K562 (cell line): Measurements from ENCODE around the gene TMEM204. TPM values are rescaled to one million over a fixed set of nuclear protein-coding genes. Genes with fewer than 3 reads are reported as not detected.

Experiments
- ATAC-seq: fragments of 200-7000 bp; cut with Tn5 transposase; 3 replicates; pipeline ENCODE4 v1.9.1; 2020; ENCODE audit warnings: moderate library complexity
- BruUV-seq: library from RNA; stranded (reverse); fragments of 400-500 nt; replicated peaks from 2 replicates; lab custom pipeline; 2021; lab: Mats Ljungman, UMichigan
- CTCF ChIA-PET: fragments of 300-600 bp; formaldehyde crosslinking; extraction: SDS; loops from one replicate; lab custom pipeline; 2021; ENCODE audit warnings: low intra/inter-chr PET ratio; lab: Yijun Ruan, JAX
- POLR2A ChIA-PET: fragments of 300-600, 350-650 bp; sonication (Branson Sonifier 250); formaldehyde crosslinking; extraction: SDS; loops from one replicate; lab custom pipeline; 2021; ENCODE audit warnings: antibody characterized with exemption, inconsistent platforms; lab: Yijun Ruan, JAX
- DNase-seq, 4 experiments: peaks; one replicate each; pipeline versions ENCODE4 v3.0.0 to v3.0.0-alpha.2; 2011 to 2018; ENCODE audit warnings: low spot score in 3 of 4, mixed read lengths in 3 of 4; ENCODE audit errors: extremely low read depth in 1 of 4
- FAIRE-seq: peaks from 2 replicates; lab custom pipeline; 2011; peaks lifted over from hg19 to GRCh38; lab: Jason Lieb, UNC
- H2AFZ ChIP-seq: 2 replicates; pipeline ENCODE4 v1.6.0; 2011; ENCODE audit warnings: low read depth, low read length, control low read depth, inconsistent platforms
- H3K27ac ChIP-seq: fragments of 200-600 bp; 3 replicates; pipeline ENCODE4 v1.8.0; 2011; ENCODE audit warnings: low read depth, mild to moderate bottlenecking, control low read depth, inconsistent platforms, low read length, moderate library complexity, mixed read lengths; ENCODE audit errors: extremely low read depth
- H3K27me3 ChIP-seq, 2 experiments: fragments of 300-600 bp in 1 of 2; 2 replicates in 1 of 2; 3 replicates in 1 of 2; pipeline versions ENCODE4 v1.6.0 to v1.8.0; 2011; ENCODE audit warnings: inconsistent platforms in 2 of 2, low read length in 2 of 2, mild to moderate bottlenecking in 1 of 2, mixed read lengths in 1 of 2, moderate library complexity in 1 of 2; ENCODE audit not compliant: control insufficient read depth in 2 of 2, insufficient read depth in 2 of 2
- H3K36me3 ChIP-seq: fragments of 300-600 bp; 3 replicates; pipeline ENCODE4 v1.8.0; 2011; ENCODE audit warnings: mild to moderate bottlenecking, low read length, inconsistent platforms; ENCODE audit not compliant: control insufficient read depth, insufficient read depth
- H3K4me1 ChIP-seq, 2 experiments: fragments of 200-600 bp in 1 of 2; replicated peaks in 1 of 2; 2 replicates in 1 of 2; 3 replicates in 1 of 2; pipeline versions ENCODE4 v1.5.1 to v1.8.0; 2011; ENCODE audit warnings: inconsistent platforms in 2 of 2, low read length in 2 of 2, mild to moderate bottlenecking in 1 of 2, mixed read lengths in 1 of 2, moderate library complexity in 1 of 2; ENCODE audit not compliant: control insufficient read depth in 2 of 2, insufficient read depth in 2 of 2
- H3K4me2 ChIP-seq: 2 replicates; pipeline ENCODE4 v1.6.1; 2011; ENCODE audit warnings: low read length, control low read depth, inconsistent platforms, mixed read lengths; ENCODE audit not compliant: insufficient read depth
- H3K4me3 ChIP-seq: fragments of 200-600 bp; sonication (generic), shearing (Covaris generic); 2 replicates; pipeline ENCODE4 v1.5.1; 2016; ENCODE audit warnings: control low read depth, inconsistent platforms
- H3K79me2 ChIP-seq: fragments of 200-600 bp; 3 replicates; pipeline ENCODE4 v1.8.0; 2011; ENCODE audit warnings: low read length, inconsistent platforms; ENCODE audit not compliant: control insufficient read depth, insufficient read depth
- H3K9ac ChIP-seq, 2 experiments: 2 replicates each; pipeline versions ENCODE4 v1.6.0 to v1.6.1; 2011; ENCODE audit warnings: low read depth in 2 of 2, low read length in 2 of 2, control low read depth in 1 of 2, inconsistent platforms in 1 of 2, mild to moderate bottlenecking in 1 of 2, mixed read lengths in 1 of 2; ENCODE audit not compliant: insufficient read depth in 1 of 2
- H3K9me1 ChIP-seq: one replicate; pipeline ENCODE4 v1.6.0; 2011; ENCODE audit warnings: inconsistent platforms, mild to moderate bottlenecking, low read length, moderate library complexity; ENCODE audit not compliant: control insufficient read depth, insufficient read depth
- H3K9me3 ChIP-seq: replicated peaks from 2 replicates; pipeline ENCODE4 v1.5.1; 2011; ENCODE audit warnings: low read depth, low read length, inconsistent platforms; ENCODE audit not compliant: control insufficient read depth, insufficient read depth
- H4K20me1 ChIP-seq: replicated peaks from 2 replicates; pipeline ENCODE4 v1.6.1; 2011; ENCODE audit warnings: low read length, inconsistent platforms, mixed read lengths; ENCODE audit not compliant: control insufficient read depth, insufficient read depth
- AFF1 ChIP-seq, 2 experiments: fragments of 450-650 bp; IDR thresholded peaks; 2 replicates each; pipeline ENCODE4 v1.6.1; 2018; ENCODE audit warnings: mild to moderate bottlenecking in 2 of 2, low read depth in 1 of 2; ENCODE audit not compliant: partially characterized antibody in 2 of 2
- EGR1 ChIP-seq: fragments of 450-650 bp; conservative IDR thresholded peaks from 2 replicates; pipeline ENCODE4 v1.6.1; 2017; ENCODE audit warnings: mild to moderate bottlenecking
- HDAC8 ChIP-seq: fragments of 450-650 bp; IDR thresholded peaks from 2 replicates; pipeline ENCODE4 v1.6.1; 2016; ENCODE audit warnings: mild to moderate bottlenecking, missing genetic modification characterization, moderate library complexity, missing compliant biosample characterization
- L3MBTL2 ChIP-seq: fragments of 450-650 bp; IDR thresholded peaks from 2 replicates; pipeline ENCODE4 v1.6.1; 2016; ENCODE audit warnings: mild to moderate bottlenecking, moderate library complexity
- SRSF9 ChIP-seq: fragments of 200-400 bp; formaldehyde crosslinking; IDR thresholded peaks from 2 replicates; pipeline ENCODE4 v1.6.1; 2017; ENCODE audit warnings: low read depth, low read length, borderline replicate concordance
- ZNF41 ChIP-seq: fragments of 250-450 bp; sonication (Bioruptor Pico); conservative IDR thresholded peaks from 2 replicates; pipeline ENCODE4 v1.4.0; 2020; ENCODE audit warnings: mild to moderate bottlenecking
- WGBS: fragments of 100-300 bp; shearing (Covaris generic); methylation state at CpG from one replicate; pipeline ENCODE4 v1.1.6; 2016; ENCODE audit warnings: low coverage, mixed read lengths; ENCODE audit not compliant: insufficient coverage; ENCODE audit errors: missing lambda C conversion rate; 5-methylcytosine and 5-hydroxymethylcytosine counted together
- in situ Hi-C: fragments of 300-500 bp; cut with MboI; formaldehyde crosslinking; loops from 4 replicates; pipeline ENCODE4 v1.15.0; 2018; ENCODE audit warnings: inconsistent platforms, mixed read lengths
- intact Hi-C: fragments of 100-400 bp; cut with micrococcal nuclease; formaldehyde crosslinking; loops from 2 replicates; pipeline ENCODE4 v1.14.2; 2022
- polyA plus RNA-seq, 8 experiments: library from polyadenylated mRNA; depleted of rRNA in 4 of 8; stranded (reverse) in 5 of 8; unstranded in 3 of 8; fragments of >200 nt; fragmentation: Nextera tagmentation in 2 of 8; fragmentation: Illumina TruSeq in 1 of 8; extraction: Ambion mirVana in 2 of 8; extraction: Trizol in 1 of 8; gene quantifications; 2 replicates each; pipeline versions ENCODE4 v1.2.1 to v1.2.3, GENCODE V29; 2011 to 2014; ENCODE audit warnings: inconsistent platforms in 1 of 8, missing spikeins in 1 of 8
- total RNA-seq, 7 experiments: library from RNA; depleted of rRNA in 6 of 7; stranded (reverse); fragments of >200 nt in 6 of 7; fragmentation: Illumina TruSeq in 2 of 7; extraction: Trizol in 2 of 7; gene quantifications; 2 replicates each; pipeline versions ENCODE4 v1.2.1 to v1.2.3, GENCODE V29; 2011 to 2021; ENCODE audit warnings: low replicate concordance in 1 of 7

TMEM204 gene
- total and polyA plus RNA-seq, 9 of the 15 experiments (the other 6 are each of a cell fraction or from before 2014, with no cell fraction given) = 0.04 to 0.18 TPM; not detected in 7

GRCh38 chr16:1542166-1542500 is 8.7 kb downstream of the TMEM204 start (continued):
- TF ChIP-seq AFF1 (IDR thresholded peaks at IDR 0.05; ENCODE audit: low read depth in 1 of 2, partially characterized antibody in 2 of 2) (no peak), HDAC8 (no peak)
- TF ChIP-seq, all 486 proteins: peak for 0

- Histone ChIP-seq H3K27ac (no peak overlapping the region), H3K36me3 (no peaks in the 10 kb centered on the region), H3K9me3 (no peaks in the 10 kb centered on the region), H3K9ac (peak overlapping the region in 1 of 2 experiments; percentile 31; a peak in 2 of 4 replicates), H3K4me2 (no peak overlapping the region), H2AFZ (no peak overlapping the region), H3K4me1 (peaks cover 11 to 62% of the 10 kb centered on the region in 2 experiments; a peak in 4 of 5 replicates), H3K79me2 (no peaks in the 10 kb centered on the region), H3K9me1 (no peaks in the 10 kb centered on the region), H3K4me3 (no peak overlapping the region), H3K27me3 (no peaks in the 10 kb centered on the region), H4K20me1 (no peaks in the 10 kb centered on the region)
- in situ Hi-C loops = no loop called here
- BruUV-seq = no TSS peak
- 84% methylated on average over 17 of the region's 18 CpGs for WGBS
- DNase-seq = no peak
- intact Hi-C loops = no loop called here
- ChIA-PET POLR2A (no interaction called here), CTCF (no interaction called here)
- peak; percentile 49 for FAIRE-seq
- ATAC-seq = peak; percentile 12; the same call in 2 of the 3 replicates
- TF ChIP-seq ZNF41 (CRISPR knock-in tag) (no peak), L3MBTL2 (peak; percentile 26; the same call in 1 of the 2 replicates), SRSF9 (no peak), EGR1 (no peak)
Measured at GRCh38 chr16:1542533-1542932, 9.1 kb downstream of the TMEM204 start.
